ENCODE measurements around the gene METTL23.
"Not testable (repeated sequence)": the region's sequence is repeated elsewhere in the genome, so short reads cannot be mapped to it uniquely, and the experiment has no call there.

METTL23 gene

DNA sequence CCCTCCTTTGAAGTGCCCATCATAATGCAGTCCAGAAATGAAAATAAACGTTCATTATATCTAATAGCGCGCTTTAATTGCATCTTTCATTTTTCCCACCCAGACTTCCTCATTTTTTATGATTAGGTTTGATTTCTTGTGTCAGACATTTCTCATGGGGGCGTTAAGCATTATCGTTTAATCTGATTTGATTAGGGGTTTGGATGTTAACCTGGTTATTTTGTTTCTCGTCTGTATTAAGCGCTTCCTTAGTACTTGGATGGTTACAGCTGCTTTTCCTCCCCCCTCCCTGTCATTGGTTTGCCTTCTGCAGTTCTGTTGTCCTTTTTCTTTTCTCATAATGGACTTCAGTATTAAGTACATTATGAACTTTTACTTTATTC is 11.8 kb downstream of the METTL23 start:
- peak overlapping the region; percentile 99 for H3K27ac ChIP-seq
- TF ChIP-seq, protein P1, sequence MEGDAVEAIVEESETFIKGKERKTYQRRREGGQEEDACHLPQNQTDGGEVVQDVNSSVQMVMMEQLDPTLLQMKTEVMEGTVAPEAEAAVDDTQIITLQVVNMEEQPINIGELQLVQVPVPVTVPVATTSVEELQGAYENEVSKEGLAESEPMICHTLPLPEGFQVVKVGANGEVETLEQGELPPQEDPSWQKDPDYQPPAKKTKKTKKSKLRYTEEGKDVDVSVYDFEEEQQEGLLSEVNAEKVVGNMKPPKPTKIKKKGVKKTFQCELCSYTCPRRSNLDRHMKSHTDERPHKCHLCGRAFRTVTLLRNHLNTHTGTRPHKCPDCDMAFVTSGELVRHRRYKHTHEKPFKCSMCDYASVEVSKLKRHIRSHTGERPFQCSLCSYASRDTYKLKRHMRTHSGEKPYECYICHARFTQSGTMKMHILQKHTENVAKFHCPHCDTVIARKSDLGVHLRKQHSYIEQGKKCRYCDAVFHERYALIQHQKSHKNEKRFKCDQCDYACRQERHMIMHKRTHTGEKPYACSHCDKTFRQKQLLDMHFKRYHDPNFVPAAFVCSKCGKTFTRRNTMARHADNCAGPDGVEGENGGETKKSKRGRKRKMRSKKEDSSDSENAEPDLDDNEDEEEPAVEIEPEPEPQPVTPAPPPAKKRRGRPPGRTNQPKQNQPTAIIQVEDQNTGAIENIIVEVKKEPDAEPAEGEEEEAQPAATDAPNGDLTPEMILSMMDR (IDR thresholded peaks at IDR 0.05) = no peak
- no peak for TF ChIP-seq ZFX (IDR thresholded peaks at IDR 0.05; ENCODE audit: borderline replicate concordance)

DNA sequence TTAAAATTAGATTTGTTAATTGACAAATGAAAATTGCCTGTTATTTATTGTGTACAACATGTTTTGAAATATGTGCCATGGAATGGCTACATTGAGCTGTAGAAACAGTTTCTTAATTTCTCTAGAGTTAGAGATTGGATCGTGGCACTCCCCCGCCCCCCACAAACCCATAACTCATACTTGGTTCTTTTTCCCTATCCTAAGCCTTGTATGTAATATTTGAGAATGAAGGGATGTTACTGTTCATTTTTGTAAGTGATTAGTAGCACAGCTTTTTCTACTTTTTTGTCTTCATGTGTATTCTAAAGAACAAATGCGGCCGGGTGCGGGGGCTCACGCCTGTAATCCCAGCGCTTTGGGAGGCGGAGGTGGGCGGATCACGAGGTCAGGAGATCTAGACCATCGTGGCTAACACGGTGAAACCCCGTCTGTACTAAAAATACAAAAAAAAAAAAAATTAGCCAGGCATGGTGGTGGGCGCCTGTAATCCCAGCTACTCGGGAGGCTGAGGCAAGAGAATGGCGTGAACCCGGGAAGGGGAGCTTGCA is 13.0 kb downstream of the METTL23 start:
- H3K27ac ChIP-seq = not testable (repeated sequence)

DNA sequence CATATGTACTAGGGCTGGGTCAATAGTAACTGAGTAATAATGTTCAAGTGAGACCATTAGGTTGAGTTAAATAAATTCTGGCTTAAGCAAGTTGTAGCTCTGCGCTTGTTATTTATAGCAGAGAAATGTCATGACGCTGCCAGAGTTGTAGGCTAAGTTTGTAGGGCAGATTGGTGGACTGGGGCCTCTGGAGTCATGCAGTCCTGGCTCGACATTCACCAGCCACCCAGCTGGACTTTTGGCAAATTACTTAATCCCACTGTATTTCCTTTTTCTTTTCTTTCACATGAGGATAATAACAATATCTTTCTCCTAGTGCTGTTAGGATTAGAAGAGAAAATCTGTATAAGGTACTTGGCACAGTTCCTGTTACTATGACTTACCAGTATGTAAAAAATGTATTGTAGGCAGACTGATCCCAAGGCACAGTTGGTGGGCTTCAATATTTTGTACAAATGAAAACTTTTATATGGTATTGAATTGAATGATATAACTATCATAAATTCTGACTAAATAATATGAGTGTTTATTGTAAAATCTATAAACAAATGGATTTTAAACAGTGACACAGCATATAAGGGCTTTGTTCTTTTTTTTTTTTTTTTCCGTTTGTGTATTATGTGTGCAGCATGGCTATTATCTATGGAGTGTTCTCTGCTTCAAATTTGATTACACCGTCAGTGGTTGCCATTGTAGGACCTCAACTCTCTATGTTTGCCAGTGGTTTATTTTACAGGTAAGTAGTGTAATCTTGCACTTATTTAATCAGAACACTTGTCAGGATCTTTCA is 13.9 kb downstream of the METTL23 start:
- H3K27ac ChIP-seq = no peak overlapping the region
- TF ChIP-seq, protein P1 (IDR thresholded peaks at IDR 0.05) = no peak
- no peak for TF ChIP-seq ZFX (IDR thresholded peaks at IDR 0.05; ENCODE audit: borderline replicate concordance)

DNA sequence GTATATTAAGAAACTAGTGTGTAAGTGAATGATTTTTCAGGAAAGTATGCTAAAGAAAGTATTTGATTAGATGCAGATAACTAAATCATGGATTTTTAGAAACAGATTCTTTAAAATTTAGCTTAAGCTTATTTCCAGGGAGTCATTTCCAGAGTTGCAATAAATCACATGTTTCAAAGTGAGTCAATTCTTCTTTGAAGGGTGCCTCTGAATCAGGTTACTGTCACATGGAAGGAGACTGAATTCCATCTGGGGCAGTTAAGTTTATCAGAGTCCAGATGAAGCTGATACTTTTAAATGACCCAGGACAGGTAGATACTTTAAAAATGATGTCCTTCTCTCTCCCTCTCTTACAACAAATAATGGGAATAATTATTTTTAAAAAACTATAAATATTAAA is 16.3 kb downstream of the METTL23 start:
- no peak overlapping the region for H3K27ac ChIP-seq
- TF ChIP-seq, protein P1 (IDR thresholded peaks at IDR 0.05) = no peak
- no peak for TF ChIP-seq ZFX (IDR thresholded peaks at IDR 0.05; ENCODE audit: borderline replicate concordance)

DNA sequence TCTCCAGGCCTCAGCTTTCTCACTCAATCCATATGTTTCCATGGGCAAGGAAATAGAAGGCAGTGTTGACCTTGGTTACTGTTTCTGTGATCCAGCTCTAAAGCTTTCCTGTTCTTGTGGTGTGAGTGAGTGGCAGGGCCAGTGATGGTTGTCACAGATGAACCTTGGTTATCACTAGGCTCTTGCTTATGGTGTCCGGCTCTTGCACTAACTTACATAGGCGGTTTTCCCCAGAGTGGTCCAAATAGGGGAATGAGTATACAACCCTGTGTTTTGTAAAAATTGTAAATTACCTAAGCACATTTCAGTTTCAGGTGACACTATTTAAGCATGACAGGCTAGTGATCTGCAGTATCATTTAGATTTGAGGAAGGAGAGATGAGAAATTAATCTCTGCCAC is 18.1 kb downstream of the METTL23 start:
- no peak overlapping the region for H3K27ac ChIP-seq
- no peak for TF ChIP-seq ZFX (IDR thresholded peaks at IDR 0.05; ENCODE audit: borderline replicate concordance)
- TF ChIP-seq, protein P1 (IDR thresholded peaks at IDR 0.05) = no peak

DNA sequence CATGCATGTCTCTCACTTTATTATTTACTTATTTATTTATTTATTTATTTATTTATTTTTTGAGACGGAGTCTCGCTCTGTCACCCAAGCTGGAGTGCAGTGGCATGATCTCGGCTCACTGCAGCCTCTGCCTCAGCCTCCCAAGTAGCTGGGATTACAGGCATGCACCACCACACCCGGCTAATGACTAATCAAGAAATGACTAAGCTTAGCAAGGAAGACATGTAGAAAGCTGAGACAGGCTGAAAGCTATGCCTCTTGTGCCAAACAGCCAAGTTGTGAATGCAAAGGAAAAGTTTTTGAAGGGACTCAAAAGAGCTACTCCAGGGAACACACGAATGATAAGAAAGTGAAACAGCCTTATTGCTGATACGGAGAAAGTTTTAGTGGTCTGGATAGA is 19.1 kb downstream of the METTL23 start:
- not testable (repeated sequence) for H3K27ac ChIP-seq

DNA sequence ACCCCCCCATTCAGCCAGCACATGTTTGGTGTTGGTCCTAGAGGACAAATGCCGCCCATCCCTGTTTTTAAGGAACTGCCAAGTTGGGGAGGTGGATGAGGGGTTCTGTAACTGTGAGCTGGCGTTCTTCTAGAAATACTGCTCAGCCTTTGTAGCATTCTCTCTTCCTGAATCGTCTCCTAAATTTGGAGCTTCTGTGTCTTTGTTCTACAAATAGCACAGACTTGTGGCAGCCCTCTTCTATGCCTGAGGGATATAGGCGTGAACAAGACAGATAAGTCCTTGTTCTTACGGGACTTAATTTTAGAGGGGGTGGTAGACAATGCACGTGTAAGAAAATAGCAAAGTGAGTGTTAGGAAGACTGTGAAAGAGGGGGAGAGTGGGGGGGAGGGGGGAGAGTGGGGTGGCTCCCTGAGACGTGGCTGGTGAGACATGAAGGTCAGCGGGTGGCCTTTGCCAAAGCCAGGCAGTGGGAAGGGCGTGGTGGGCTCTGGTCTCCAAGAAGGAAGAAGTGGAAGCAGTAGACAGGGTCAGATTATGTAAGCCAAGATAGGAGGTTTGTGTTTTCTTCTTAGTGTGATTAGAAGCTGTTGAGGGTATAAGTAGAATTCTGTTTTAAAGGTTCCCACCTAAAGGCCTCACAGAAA is 21.2 kb downstream of the METTL23 start:
- TF ChIP-seq, protein P1 (IDR thresholded peaks at IDR 0.05) = no peak
- TF ChIP-seq ZFX (IDR thresholded peaks at IDR 0.05; ENCODE audit: borderline replicate concordance) = no peak
- H3K27ac ChIP-seq = no peak overlapping the region

DNA sequence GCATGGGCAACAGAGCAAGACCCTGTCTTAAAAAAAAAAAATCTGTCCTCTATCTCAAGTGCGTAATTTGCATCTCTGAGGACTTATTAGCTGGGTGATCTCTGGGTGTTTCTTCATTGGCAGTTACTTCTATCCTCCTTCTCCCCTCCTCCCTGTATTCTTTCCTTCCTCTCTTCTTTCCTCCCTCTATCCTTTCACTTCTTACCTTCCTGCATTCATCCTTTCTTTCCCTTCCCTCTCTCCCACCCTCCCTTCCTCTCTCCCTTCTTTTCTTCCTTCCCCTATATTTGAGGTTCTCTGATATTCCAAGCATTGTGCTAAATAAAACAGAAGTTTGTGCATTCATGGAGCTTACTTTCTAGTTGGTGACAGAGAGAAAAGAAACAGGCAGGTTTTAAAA is 22.0 kb downstream of the METTL23 start:
- TF ChIP-seq ZFX (IDR thresholded peaks at IDR 0.05; ENCODE audit: borderline replicate concordance) = no peak
- TF ChIP-seq, protein P1 (IDR thresholded peaks at IDR 0.05) = no peak
- no peak overlapping the region for H3K27ac ChIP-seq
